Epidermal melanocyte (primary cell): ENCODE measurements around the gene ZEB2.

Experiments
- DNase-seq: peaks from one replicate; pipeline ENCODE4 v3.0.0; 2011; ENCODE audit warnings: low spot score; ENCODE audit not compliant: insufficient read length

Gene ZEB2

GRCh38 chr2:144513388-144514101, 6.4 kb downstream of the ZEB2 start:
- no peak for DNase-seq

GRCh38 chr2:144512891-144513351, 7.0 kb downstream of the ZEB2 start:
- no peak for DNase-seq

DNA sequence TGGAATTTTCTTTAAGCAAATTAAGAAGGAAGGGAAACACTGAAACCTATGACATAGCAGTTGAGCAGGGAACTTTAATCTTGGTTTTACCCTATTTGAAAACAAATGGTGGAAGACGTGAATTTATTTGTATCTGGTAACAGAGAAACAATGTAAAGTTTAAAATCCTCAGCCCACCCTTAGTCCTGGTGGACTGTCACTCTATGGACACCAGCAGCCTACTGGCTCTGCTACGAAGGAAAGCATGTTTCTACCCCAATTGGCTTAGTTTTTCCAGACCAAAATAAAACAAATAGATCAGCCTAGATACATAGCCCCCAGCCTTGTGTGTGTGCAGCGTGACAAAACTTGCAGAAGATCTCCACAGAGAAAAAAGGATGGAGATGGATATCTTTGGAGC, 7.4 kb downstream of the ZEB2 start:
- DNase-seq = no peak

DNA sequence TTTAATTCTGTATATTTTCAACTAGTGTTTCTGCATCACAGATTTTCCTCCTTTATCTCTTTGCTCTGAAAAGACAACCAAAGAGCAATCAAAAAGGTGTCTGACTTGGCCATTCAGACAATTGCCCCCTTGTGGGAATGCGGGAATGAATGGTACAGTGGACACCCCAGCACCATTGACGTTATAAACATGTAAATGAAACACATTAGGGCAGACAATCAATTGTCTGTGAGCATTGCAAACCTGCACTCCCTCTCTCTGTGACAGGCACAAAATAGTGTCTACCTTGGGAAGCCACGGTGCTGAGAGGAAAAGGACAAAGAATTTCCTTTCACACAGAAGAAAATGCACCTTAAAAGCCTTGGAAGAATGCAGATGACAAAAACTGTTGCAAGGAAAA, 8.0 kb downstream of the ZEB2 start:
- no peak for DNase-seq

DNA sequence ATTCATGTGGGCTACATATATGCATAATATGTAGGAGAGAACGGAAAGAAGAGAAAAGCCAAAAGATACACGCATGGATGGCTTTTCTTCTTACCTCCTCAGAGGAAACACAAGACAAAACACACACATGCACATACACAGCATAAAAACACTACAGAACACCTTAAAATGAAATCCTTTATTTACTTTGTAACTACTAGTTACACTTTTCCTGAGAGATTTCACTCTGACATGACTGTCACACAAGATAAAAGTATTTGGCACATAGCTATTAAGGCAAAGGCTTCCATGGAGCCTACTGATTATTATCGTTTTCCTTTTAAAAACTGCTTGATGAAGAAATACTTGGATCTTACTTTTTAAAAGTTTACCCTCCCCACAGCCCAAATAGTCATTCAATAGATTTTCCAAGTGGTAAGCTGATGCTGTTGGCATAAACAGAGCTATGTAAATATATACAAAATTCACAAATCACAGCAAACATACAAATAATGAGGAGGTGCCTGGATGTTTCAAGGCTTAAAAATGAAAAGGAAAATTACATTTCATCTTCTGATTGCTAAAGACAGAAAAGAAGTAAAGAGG, 8.6 kb downstream of the ZEB2 start:
- DNase-seq = no peak

- DNase-seq = no peak
Measured at GRCh38 chr2:144510294-144510991, 9.5 kb downstream of the ZEB2 start.

GRCh38 chr2:144509879-144510221, 10.1 kb downstream of the ZEB2 start:
- DNase-seq = no peak

GRCh38 chr2:144509001-144509878, 10.7 kb downstream of the ZEB2 start:
- DNase-seq = no peak

DNA sequence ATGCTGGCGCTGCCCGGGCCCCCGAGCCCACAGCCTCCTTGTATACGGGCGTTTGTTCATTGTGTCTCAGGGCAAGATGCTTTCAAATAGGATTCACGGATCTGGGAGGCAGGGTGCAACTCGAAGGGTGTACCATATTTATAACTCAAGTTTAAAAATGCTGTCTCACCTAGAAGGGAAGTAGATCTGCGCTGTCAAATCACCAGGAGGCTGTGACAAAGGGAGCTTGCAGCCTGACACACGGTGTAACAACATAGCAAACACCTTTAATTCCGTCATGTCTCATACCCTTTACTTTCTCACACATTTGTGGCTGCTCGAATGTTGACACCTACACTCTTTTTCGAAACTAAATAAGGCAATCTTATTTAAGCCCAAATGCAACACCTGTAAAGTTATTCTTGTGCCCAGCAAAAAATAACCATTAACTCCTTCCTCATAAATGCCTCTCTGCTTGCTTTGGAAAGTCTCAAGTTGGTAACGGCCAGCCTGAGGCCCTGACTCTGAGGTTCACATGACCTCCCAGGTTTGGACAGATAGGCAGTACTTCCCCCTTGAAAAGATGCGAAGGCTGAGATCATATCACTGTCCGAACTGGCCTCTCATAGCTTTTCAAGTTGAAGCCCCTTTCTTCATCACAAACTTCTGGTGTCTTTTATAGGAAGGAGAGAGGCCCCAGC, 11.6 kb downstream of the ZEB2 start:
- DNase-seq = no peak

DNA sequence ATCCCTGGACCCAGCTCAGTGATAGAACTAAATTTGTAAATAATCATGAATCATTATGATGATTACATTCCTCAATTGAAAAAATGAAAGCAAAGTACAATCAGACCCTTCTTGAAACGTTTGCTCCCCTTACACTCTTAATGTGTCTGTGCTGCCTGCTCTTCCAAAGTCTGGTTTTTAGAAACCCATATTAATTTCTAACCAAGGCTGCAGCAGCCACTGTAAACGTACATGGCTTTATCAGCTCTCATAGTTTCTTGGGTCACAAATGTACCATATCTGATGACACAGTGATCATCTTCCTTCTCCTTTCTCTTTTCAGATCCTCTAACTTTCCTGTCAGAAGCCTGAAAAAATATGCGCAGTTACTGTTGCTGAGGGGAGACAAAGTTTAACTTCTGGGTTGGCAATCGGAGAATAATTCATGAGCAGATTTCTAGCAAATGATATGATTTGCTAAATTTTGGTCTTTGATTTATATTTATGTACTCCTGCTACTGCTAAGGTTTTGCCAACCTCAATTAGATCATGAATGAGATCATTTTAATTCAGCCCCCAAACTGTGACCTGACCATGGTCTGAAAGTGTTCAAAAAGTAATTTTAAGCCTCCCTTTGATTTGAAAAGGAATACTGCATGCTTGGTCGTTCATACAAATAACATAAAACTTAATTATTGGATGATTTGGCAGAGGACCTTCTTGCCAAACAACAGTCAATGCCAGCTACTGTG, 12.3 kb downstream of the ZEB2 start:
- DNase-seq = no peak

GRCh38 chr2:144505245-144505831, 14.6 kb downstream of the ZEB2 start:
- no peak for DNase-seq

DNA sequence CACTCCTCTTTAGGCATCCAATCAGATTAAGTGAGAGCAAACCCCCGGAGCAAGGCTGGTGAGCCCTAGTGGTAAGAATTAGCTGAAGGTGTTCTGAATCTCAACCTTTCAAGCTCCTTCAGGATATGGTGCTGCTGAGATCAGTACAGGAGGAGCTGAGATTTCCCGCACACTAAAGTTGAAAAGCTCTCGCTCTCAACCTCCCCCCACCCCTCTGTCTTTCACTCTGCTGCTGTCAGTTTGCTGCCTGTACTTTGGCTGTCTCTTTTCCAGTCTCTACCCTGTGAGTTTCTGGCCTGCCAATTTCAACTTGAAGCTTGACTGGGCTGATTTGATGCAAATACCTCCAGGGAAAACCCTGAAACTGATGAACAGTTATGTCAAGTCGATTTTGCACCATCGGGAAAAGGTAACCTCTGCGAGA, 15.7 kb downstream of the ZEB2 start:
- DNase-seq = no peak

- no peak for DNase-seq
Measured at GRCh38 chr2:144503242-144503641, 16.7 kb downstream of the ZEB2 start.

- no peak for DNase-seq
Measured at GRCh38 chr2:144502369-144502768, 17.6 kb downstream of the ZEB2 start.

DNA sequence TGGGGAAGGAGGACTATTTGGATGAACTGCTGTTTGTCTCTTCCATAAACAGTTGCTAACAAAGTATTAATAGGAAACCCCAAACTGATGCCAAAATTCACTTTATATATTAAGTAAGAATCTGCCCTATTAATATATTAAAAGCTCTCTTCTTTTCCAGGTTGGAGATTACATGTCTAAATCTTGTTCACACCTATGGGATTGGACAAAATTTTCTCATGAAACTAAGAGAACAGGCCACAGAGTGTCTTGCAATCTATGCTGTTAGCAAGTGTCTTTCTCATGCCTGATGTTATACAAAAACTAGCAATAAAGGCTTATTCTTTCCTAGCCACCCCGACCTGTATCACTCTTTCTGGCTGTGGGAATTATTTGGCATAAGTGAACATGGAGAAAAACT, 18.3 kb downstream of the ZEB2 start:
- no peak for DNase-seq

- no peak for DNase-seq
Measured at GRCh38 chr2:144501118-144501517, 18.8 kb downstream of the ZEB2 start.

DNA sequence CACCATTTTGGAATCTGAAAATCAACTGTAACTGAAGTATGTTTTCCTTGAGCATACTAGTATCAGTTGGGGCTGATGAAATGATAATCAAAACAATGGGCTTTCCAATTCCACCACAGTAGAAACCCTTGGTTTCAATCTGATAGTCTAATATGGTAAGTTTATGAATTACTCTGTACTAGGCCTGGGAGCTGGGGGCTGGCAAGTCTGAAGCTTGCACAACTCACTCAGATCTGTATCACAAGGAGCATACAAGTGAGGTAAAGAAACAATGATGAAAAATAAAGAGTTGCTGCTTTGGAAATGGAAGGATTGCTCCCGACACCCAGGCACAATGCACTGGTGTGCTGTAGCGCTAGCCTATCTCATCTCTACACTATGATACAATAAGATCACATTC, 19.4 kb downstream of the ZEB2 start:
- DNase-seq = no peak

GRCh38 chr2:144498277-144498676, 21.6 kb downstream of the ZEB2 start:
- no peak for DNase-seq

DNA sequence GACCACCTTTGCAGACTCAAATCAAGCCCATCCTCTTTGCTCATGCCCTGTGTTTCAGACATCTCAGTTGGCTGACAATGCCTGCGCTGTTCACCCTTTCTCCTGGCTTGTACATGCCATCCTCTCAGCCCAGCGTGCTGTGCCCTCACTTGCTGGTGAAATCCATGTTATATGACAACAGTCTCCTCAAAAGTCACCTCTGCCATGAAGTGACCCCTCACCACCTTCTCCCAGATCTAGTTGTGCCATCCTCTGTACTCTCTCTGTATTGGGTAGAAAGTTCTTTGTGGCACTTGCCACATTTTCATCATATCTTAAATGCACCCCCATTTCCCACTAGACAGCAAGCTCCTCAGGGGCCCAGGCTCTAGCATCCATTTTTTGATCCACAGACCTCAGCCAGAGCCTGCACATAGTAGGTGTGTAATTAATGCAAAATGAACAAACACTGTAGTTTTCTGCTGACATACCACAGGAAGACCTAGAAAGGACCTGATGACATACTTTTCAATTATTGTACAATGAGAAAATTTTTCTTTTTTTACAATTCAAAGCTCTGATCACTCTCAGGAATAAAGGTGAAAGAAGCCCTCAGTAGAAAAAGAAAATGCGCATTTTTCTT, 22.8 kb downstream of the ZEB2 start:
- no peak for DNase-seq
